NCI-H2107 (cell line): Measurements from ENCODE around the gene ELN.

Experiments used
- DNase-seq: peaks from one replicate; lab custom pipeline; 2025; lab: John Stamatoyannopoulos, UW

Gene ELN

DNA sequence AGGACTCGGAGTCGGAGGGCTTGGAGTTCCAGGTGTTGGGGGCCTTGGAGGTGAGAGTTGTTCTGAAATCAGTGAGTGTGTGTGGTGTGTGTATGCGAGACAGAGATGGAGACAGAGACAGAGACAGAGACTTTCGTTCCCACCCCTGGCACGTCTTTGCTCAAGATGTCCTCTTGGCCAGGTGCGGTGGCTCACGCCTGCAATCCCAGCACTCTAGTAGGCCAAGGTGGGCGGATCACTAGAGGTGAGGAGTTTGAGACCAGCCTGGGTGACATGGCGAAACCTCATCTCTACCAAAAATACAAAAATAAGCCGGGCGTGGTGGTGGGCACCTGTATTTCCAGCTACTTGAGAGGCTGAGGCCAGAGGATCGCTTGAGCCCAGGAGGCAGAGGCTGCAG is 35.7 kb downstream of the ELN start:
- DNase-seq = no peak

GRCh38 chr7:74064696-74065095 is 36.7 kb downstream of the ELN start:
- no peak for DNase-seq

DNA sequence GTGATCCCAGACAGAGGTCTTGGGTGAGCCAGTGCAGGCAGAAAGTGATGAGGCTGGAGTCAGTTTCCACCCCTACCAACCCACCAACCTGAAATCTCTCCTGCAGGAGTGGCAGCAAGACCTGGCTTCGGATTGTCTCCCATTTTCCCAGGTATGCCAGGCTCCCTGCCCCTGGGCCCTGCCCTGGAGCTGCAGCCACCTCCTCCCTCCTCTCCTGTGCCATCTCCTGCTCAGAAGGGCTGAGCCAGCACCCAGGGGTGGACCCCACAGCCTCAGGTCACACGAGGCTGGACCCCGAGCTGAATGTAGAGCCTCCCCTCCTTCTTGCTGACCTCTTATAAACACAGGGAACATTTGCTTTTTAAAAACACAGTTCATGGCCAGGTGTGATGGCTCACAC is 38.7 kb downstream of the ELN start:
- DNase-seq = no peak

- no peak for DNase-seq
These were observed 40.6 kb downstream of the ELN start for GRCh38 chr7:74068378-74069085.

GRCh38 chr7:74069086-74069541 is 41.1 kb downstream of the ELN start:
- no peak for DNase-seq

- DNase-seq = no peak
These were observed 42.0 kb downstream of the ELN start for GRCh38 chr7:74069790-74070618.

- no peak for DNase-seq
These were observed 42.6 kb downstream of the ELN start for GRCh38 chr7:74070619-74070921.

DNA sequence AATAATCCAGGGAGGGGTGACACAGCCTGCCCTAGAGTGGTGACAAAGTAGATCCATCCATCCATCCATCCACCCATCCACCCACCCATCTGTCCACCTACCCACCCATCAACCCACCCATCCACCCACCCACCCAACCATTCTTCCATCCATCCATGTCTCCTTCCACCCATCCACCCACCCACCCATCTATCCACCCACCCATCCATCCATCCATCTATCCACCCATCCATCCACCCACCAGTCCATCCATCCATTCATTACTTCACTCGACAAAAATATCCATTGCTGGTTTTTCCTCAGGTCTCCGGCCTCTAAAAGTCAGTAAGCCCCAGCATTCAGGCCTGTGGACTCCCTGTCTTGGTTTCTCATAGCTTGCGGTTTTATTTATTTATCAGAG is 43.1 kb downstream of the ELN start:
- DNase-seq = no peak

DNA sequence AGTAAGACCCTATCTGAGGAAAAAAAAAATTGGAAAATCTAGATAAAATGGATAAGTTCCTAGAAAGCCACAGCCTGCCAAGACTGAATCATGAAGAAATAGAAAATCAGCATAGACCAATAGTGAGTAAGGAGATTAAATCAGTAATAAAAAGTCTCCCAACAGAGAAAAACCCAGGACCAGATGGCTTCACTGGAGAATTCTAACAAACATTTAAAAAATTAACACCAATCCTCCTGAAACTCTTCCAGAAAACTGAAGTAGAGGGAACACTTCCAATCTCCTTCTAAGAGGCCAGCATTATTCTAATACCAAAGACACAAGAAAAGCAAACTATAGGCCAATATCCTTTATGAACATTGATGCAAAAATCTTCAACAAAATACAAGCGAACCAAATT is 46.8 kb downstream of the ELN start:
- DNase-seq = no peak

DNA sequence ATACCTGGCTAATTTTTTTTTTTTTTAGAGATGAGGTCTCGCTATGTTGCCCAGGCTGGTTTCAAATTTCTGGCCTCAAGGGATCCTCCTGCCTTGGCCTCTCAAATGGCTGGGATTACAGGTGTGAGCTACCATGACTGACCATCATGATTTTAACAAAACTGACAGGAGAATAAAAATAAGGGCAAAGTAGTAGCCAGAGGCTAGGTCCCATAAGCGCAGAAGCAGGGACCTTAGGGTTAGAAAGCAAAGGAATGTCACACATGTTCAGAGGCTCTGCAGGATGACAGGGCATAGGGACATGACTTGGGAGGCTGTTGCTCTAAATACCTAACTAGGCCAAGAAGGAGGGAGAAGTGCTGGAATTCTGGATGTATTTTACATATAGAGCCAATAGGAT is 50.5 kb downstream of the ELN start:
- no peak for DNase-seq

GRCh38 chr7:74082770-74083116 is 54.8 kb downstream of the ELN start:
- no peak for DNase-seq

- peak; percentile 75 for DNase-seq
These were observed 55.3 kb downstream of the ELN start, which contains the start of gene LIMK1 for GRCh38 chr7:74083117-74083876. LIMK1 (plus strand) TSS chr7:74083804; CDS start chr7:74083991, 187 bp downstream.

DNA sequence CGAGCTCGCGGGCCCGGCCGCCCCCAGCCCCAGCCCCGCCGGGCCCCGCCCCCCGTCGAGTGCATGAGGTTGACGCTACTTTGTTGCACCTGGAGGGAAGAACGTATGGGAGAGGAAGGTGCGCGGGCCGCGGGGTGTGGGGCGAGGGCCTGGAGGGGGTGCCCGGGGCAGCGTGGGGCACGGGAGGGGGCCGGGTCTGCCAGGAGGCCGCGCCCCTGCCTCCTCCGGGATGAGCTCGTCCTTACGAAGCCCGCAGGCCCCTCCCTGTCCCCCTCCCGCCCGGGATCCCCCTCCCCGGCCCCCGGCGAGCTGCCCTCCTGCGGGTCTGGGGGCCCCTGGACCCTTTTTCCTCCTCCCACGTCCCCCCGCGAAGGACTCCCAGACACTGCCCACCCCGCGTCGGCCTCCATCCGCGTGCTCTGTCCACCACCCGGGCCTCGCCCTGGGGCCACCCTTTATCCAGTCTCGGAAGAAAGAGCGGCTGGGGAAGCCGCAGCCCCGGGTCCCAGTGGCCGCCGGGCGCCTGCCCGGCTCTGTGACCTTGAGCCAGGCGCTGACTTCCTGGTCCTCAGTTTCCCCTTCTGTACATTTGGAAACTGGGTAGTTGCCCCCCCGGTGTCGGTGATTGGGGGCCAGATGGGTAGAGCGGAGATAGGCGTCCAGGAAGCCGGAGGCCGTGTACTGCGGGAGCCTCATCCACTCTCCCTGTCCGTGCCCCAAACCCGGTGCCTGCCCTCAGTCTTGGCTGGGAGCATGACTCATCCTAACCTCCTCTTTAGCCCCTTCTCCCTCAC is 56.2 kb downstream of the ELN start:
- DNase-seq = no peak

DNA sequence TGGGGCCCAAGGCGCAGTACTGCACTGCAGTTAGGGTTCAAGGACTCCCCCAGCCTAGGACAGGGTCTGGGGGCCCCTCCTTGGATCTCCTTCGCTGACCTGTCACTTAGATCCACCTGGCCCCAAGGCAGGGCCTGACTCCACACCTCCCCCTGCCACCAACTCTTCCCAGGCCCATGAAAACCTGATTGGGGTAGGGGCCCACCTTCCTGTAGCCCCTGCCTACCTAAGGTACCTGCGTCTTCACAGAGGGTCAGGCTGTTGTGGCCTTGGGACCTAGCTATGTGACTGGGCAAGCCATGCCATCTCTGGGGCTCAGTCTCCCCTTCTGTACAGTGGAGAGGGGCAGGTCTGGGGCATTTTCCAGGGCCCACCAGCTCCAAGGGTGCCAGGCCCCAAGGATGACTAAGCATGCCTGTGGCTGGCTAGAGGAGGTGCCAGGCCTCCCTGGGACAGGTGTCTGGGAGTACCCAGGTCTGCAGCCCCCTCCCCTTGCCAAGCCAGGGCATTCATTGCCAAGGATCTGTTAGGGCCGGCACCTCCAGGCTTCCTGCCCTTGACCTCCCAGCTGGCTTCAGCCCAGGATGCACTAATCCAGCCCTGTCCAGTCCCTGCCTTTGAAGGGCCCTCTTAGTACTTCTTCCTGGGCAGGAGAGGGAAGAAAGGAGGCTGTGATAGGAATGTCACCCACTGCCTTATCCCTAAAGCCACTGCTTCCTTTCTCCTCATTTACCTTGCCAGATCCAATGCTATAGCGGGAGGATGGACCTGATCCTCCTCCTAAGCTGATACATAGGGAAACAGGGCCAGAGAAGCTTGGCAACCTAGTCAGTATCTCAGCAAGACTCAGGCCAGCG is 57.0 kb downstream of the ELN start:
- DNase-seq = no peak

DNA sequence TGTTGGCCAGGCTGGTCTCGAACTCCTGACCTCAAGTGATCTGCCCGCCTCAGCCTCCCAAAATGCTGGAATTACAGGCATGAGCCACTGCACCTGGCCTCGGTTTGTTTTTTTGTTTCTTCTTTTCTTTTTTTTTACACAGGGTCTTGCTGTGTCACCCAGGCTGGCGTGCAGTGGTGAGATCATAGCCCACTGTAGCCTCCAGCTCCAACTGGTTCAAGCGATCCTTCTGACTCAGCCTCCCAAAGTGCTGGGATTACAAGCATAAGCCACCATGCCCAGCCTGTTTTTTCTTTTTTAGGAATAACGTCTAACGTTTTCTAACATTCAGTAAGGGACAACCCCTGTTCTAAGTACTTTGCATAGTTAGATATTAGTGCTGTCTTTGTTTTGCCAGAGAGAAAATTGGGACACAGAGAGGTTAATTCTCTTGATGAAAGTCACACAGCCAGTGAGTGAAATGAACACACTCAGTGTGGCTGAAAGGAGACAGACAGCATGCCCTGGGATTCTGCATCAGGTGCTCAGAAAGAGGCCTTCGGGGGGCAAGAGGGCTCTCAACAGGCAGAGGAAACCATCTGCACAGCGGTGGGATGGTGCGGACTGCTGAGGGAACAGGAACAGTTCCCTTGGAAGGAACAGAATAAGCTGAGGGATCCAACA is 59.9 kb downstream of the ELN start:
- no peak for DNase-seq

DNA sequence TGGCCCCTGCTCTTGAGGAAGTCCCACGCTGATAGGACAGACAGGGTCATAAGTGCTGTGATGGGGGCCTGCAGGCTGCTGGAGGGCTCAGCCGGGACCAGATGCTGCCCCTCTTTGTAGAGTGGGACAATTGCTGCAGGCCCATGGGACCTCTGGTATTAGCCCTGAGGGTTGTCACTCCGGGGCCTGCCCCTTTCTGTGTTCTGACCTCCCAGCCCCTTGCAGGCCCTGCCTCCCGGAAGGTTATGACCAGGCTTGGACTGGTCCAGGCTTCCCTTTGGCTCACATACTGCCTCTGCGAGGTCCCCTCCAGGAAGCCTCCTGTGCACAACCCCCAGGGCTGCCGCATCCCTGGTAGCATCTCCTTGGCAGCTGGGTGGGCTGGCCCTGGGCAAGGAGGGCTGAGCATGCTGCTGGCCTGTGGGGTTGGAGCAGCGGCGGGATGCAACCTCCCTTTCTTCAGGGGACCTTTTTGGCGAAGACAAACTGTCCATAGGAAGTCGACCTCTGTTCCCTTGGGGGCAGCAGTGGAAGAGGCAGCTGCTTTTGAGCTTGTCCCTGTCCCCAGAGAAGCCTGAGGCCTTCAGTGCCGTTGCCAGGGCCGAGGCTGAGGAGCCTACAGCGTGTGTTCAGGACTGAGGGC is 64.5 kb downstream of the ELN start:
- no peak for DNase-seq

GRCh38 chr7:74092964-74093471 is 65.0 kb downstream of the ELN start:
- DNase-seq = no peak

DNA sequence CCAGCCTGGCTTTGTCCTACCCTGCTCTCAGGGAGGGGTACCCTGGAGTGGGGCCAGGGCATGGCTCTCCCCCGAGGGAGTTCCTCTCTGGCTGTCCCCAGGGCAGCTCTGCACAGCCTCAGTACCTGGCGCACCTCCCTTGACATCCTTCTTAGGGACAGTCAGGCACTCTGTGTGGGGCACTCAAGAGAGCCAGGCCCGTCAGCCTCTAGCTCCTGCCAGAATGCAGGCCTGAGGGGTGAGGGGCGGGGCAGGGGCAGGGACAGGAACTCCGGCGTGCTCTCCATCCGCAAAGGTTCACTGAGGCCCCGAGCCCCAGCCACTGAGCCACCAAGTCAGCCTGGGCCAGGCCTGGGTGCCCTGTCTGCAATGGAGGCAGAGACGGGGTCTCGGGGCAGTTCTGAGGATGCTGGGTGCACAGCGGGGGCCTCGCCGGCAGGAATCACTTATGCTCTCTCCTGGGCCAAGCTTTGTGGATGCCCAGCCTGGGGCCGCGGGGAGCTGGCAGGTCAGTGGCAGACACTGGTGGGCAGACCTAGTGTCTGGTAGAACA is 65.8 kb downstream of the ELN start:
- DNase-seq = no peak
